Cardiac muscle cell (in vitro differentiated cells and primary cell): Measurements from ENCODE around the gene IQGAP2. TPM values are rescaled to one million over a fixed set of nuclear protein-coding genes. Genes with fewer than 3 reads are reported as not detected.

Source experiments
- DNase-seq, 2 donors: peaks; one replicate each; pipeline versions ENCODE4 v3.0.0 to v3.0.0-alpha.2; 2010 to 2017; ENCODE audit warnings: low read depth in 1 of 2, low spot score in 1 of 2
- H3K27ac ChIP-seq: fragments of 200-600 bp; sonication (generic); 2 replicates; pipeline ENCODE4 v1.5.1; 2016
- H3K27me3 ChIP-seq: fragments of 200-600 bp; sonication (generic); 2 replicates; pipeline ENCODE4 v1.6.0; 2016; ENCODE audit warnings: control low read depth
- H3K36me3 ChIP-seq: fragments of 200-600 bp; sonication (generic); 2 replicates; pipeline ENCODE4 v1.5.1; 2016; ENCODE audit warnings: control low read depth
- H3K4me1 ChIP-seq: fragments of 200-600 bp; sonication (generic); 2 replicates; pipeline ENCODE4 v1.8.1; 2017; ENCODE audit warnings: low read depth, mild to moderate bottlenecking, mixed run types
- H3K4me3 ChIP-seq: fragments of 200-600 bp; sonication (generic); 2 replicates; pipeline ENCODE4 v1.5.1; 2016; ENCODE audit warnings: mild to moderate bottlenecking
- H3K9me3 ChIP-seq: fragments of 200-600 bp; sonication (generic); 2 replicates; pipeline ENCODE4 v1.5.1; 2017; ENCODE audit warnings: low read depth, mild to moderate bottlenecking, control low read depth
- CTCF ChIP-seq: IDR thresholded peaks from 2 replicates; pipeline ENCODE4 v1.5.1; 2012; ENCODE audit warnings: low read depth, mild to moderate bottlenecking, low read length
- polyA plus RNA-seq: library from polyadenylated mRNA; unstranded; fragments of >200 nt; fragmentation: Nextera tagmentation; extraction: Ambion mirVana; gene quantifications from 2 replicates; pipeline ENCODE4 v1.2.1, GENCODE V29; 2016
- total RNA-seq: library from RNA; depleted of rRNA; stranded (reverse); fragments of >200 nt; gene quantifications from 2 replicates; pipeline ENCODE4 v1.2.3, GENCODE V29; 2016

Gene IQGAP2
- total and polyA plus RNA-seq, 2 experiments from 2014 or later, result 4.1 to 10.8 TPM

- Histone ChIP-seq H3K4me1 (peaks cover 14% of the 10 kb centered on the region), H3K9me3 (no peaks in the 10 kb centered on the region), H3K4me3 (no peak overlapping the region), H3K27me3 (peaks cover 19% of the 10 kb centered on the region), H3K27ac (no peak overlapping the region), H3K36me3 (no peaks in the 10 kb centered on the region)
- DNase-seq, result no peak
- no peak for TF ChIP-seq CTCF
These were observed 315.8 kb downstream of the IQGAP2 start for GRCh38 chr5:76718880-76719279.

- DNase-seq, result no peak
- Histone ChIP-seq H3K9me3 (no peaks in the 10 kb centered on the region), H3K27ac (no peak overlapping the region), H3K27me3 (no peaks in the 10 kb centered on the region), H3K4me1 (peaks cover 14% of the 10 kb centered on the region), H3K36me3 (no peaks in the 10 kb centered on the region), H3K4me3 (no peak overlapping the region)
- TF ChIP-seq CTCF, result no peak
These were observed 318.0 kb downstream of the IQGAP2 start for GRCh38 chr5:76720988-76721569.

- no peak for TF ChIP-seq CTCF
- no peaks in the 10 kb centered on the region for H3K9me3 ChIP-seq
- H3K36me3 ChIP-seq, result no peaks in the 10 kb centered on the region
- no peak overlapping the region for H3K27ac ChIP-seq
- H3K4me1 ChIP-seq, result peaks cover 7% of the 10 kb centered on the region
- H3K27me3 ChIP-seq, result no peaks in the 10 kb centered on the region
- DNase-seq, result no peak
- no peak overlapping the region for H3K4me3 ChIP-seq
These were observed 320.2 kb downstream of the IQGAP2 start for GRCh38 chr5:76723266-76723665.

- Histone ChIP-seq H3K36me3 (no peaks in the 10 kb centered on the region), H3K9me3 (no peaks in the 10 kb centered on the region), H3K4me3 (no peak overlapping the region), H3K27me3 (no peaks in the 10 kb centered on the region), H3K27ac (no peak overlapping the region), H3K4me1 (peaks cover 7% of the 10 kb centered on the region)
- DNase-seq, result no peak
- TF ChIP-seq CTCF, result no peak
These were observed 320.8 kb downstream of the IQGAP2 start for GRCh38 chr5:76723906-76724305.

- no peaks in the 10 kb centered on the region for H3K27me3 ChIP-seq
- H3K9me3 ChIP-seq, result no peaks in the 10 kb centered on the region
- no peak overlapping the region for H3K4me3 ChIP-seq
- DNase-seq, result no peak
- TF ChIP-seq CTCF, result no peak
- no peaks in the 10 kb centered on the region for H3K36me3 ChIP-seq
- peaks cover 7% of the 10 kb centered on the region for H3K4me1 ChIP-seq
- H3K27ac ChIP-seq, result no peak overlapping the region
These were observed 321.8 kb downstream of the IQGAP2 start for GRCh38 chr5:76724871-76725270.
